ENCODE results near the gene CAPZA2. TPM values are rescaled to one million over a fixed set of nuclear protein-coding genes. Genes with fewer than 3 reads are reported as not detected.
"Not testable (repeated sequence)": the region's sequence is repeated elsewhere in the genome, so short reads cannot be mapped to it uniquely, and the experiment has no call there.

Gene CAPZA2
- total RNA-seq, 1 experiment from 2014 or later = 173 TPM

- no peak for DNase-seq (ENCODE audit: unreplicated experiment)
- ChIA-PET CTCF (no interaction called here), POLR2A (no interaction called here)
- Mint-ChIP-seq H3K4me1 (ENCODE audit: insufficient read depth, unreplicated experiment) (peaks cover 21% of the 10 kb centered on the region), H3K27ac (ENCODE audit: low read depth, unreplicated experiment) (peak overlapping the region; percentile 93), H3K4me3 (ENCODE audit: unreplicated experiment) (peak overlapping the region; percentile 91), H3K36me3 (ENCODE audit: insufficient read depth, unreplicated experiment) (peaks cover 6% of the 10 kb centered on the region), H3K27me3 (ENCODE audit: insufficient read depth, unreplicated experiment) (no peaks in the 10 kb centered on the region), H3K9me3 (ENCODE audit: unreplicated experiment) (no peaks in the 10 kb centered on the region)
- intact Hi-C loops (cut with micrococcal nuclease) = no loop called here
- no peak for TF ChIP-seq CTCF (IDR thresholded peaks at IDR 0.05; ENCODE audit: unreplicated experiment)
- BruUV-seq (replicated peaks) = no TSS peak
Measured at GRCh38 chr7:116955340-116955739, 93.0 kb downstream of the CAPZA2 start.

GRCh38 chr7:116955801-116956476, 93.6 kb downstream of the CAPZA2 start:
- CTCF ChIA-PET = interaction anchor here (0.5 to 1.9 kb wide), 7 partner anchors 26 to 170 kb away, joined by 3 to 7 read pairs (median 6); no protein-coding TSS in a partner anchor
- Mint-ChIP-seq H3K4me1 (ENCODE audit: insufficient read depth, unreplicated experiment) (peaks cover 21% of the 10 kb centered on the region), H3K27ac (ENCODE audit: low read depth, unreplicated experiment) (peak overlapping the region; percentile 93), H3K9me3 (ENCODE audit: unreplicated experiment) (peaks cover 4% of the 10 kb centered on the region), H3K4me3 (ENCODE audit: unreplicated experiment) (peak overlapping the region; percentile 91), H3K36me3 (ENCODE audit: insufficient read depth, unreplicated experiment) (peaks cover 6% of the 10 kb centered on the region), H3K27me3 (ENCODE audit: insufficient read depth, unreplicated experiment) (no peaks in the 10 kb centered on the region)
- BruUV-seq (replicated peaks) = no TSS peak
- no peak for TF ChIP-seq CTCF (IDR thresholded peaks at IDR 0.05; ENCODE audit: unreplicated experiment)
- intact Hi-C loops (cut with micrococcal nuclease) = no loop called here
- POLR2A ChIA-PET = no interaction called here
- DNase-seq (ENCODE audit: unreplicated experiment) = no peak

- no peak for TF ChIP-seq CTCF (IDR thresholded peaks at IDR 0.05; ENCODE audit: unreplicated experiment)
- BruUV-seq (replicated peaks) = no TSS peak
- intact Hi-C loops (cut with micrococcal nuclease) = no loop called here
- H3K4me1 Mint-ChIP-seq (ENCODE audit: insufficient read depth, unreplicated experiment) = peaks cover 21% of the 10 kb centered on the region
- no peak overlapping the region for H3K4me3 Mint-ChIP-seq (ENCODE audit: unreplicated experiment)
- ChIA-PET CTCF (interaction anchor here (0.5 to 1.9 kb wide), 10 partner anchors 15 to 992 kb away, joined by 3 to 7 read pairs (median 4); no protein-coding TSS in a partner anchor), POLR2A (interaction anchor here (1.0 kb wide), 1 partner anchor 95 kb away, joined by 3 read pairs; no protein-coding TSS in a partner anchor)
- no peak for DNase-seq (ENCODE audit: unreplicated experiment)
- H3K9me3 Mint-ChIP-seq (ENCODE audit: unreplicated experiment) = peaks cover 8% of the 10 kb centered on the region
- H3K36me3 Mint-ChIP-seq (ENCODE audit: insufficient read depth, unreplicated experiment) = peaks cover 6% of the 10 kb centered on the region
- no peak overlapping the region for H3K27ac Mint-ChIP-seq (ENCODE audit: low read depth, unreplicated experiment)
- H3K27me3 Mint-ChIP-seq (ENCODE audit: insufficient read depth, unreplicated experiment) = no peaks in the 10 kb centered on the region
Measured at GRCh38 chr7:116956477-116956804, 94.1 kb downstream of the CAPZA2 start.

- H3K36me3 Mint-ChIP-seq (ENCODE audit: insufficient read depth, unreplicated experiment) = peaks cover 6% of the 10 kb centered on the region
- DNase-seq (ENCODE audit: unreplicated experiment) = no peak
- no peak for TF ChIP-seq CTCF (IDR thresholded peaks at IDR 0.05; ENCODE audit: unreplicated experiment)
- H3K9me3 Mint-ChIP-seq (ENCODE audit: unreplicated experiment) = peaks cover 8% of the 10 kb centered on the region
- H3K27ac Mint-ChIP-seq (ENCODE audit: low read depth, unreplicated experiment) = no peak overlapping the region
- ChIA-PET POLR2A (no interaction called here), CTCF (interaction anchor here (0.6 to 2.2 kb wide), 5 partner anchors 8 to 169 kb away, joined by 3 to 7 read pairs (median 4); no protein-coding TSS in a partner anchor)
- intact Hi-C loops (cut with micrococcal nuclease) = no loop called here
- H3K4me3 Mint-ChIP-seq (ENCODE audit: unreplicated experiment) = no peak overlapping the region
- BruUV-seq (replicated peaks) = no TSS peak
- peaks cover 21% of the 10 kb centered on the region for H3K4me1 Mint-ChIP-seq (ENCODE audit: insufficient read depth, unreplicated experiment)
- no peaks in the 10 kb centered on the region for H3K27me3 Mint-ChIP-seq (ENCODE audit: insufficient read depth, unreplicated experiment)
Measured at GRCh38 chr7:116957874-116958273, 95.5 kb downstream of the CAPZA2 start.

- BruUV-seq (replicated peaks); CTCF ChIA-PET; H3K36me3 Mint-ChIP-seq (ENCODE audit: insufficient read depth, unreplicated experiment); POLR2A ChIA-PET; H3K27ac Mint-ChIP-seq (ENCODE audit: low read depth, unreplicated experiment); H3K4me1 Mint-ChIP-seq (ENCODE audit: insufficient read depth, unreplicated experiment); H3K4me3 Mint-ChIP-seq (ENCODE audit: unreplicated experiment); H3K9me3 Mint-ChIP-seq (ENCODE audit: unreplicated experiment); H3K27me3 Mint-ChIP-seq (ENCODE audit: insufficient read depth, unreplicated experiment); intact Hi-C loops (cut with micrococcal nuclease); DNase-seq (ENCODE audit: unreplicated experiment): not testable (repeated sequence)
Measured at GRCh38 chr7:116961966-116962673, 99.7 kb downstream of the CAPZA2 start.
